GM21619 (cell line): ENCODE measurements around the gene FGL2.
"Not testable (repeated sequence)": the region's sequence is repeated elsewhere in the genome, so short reads cannot be mapped to it uniquely, and the experiment has no call there.

Experiments used
- ATAC-seq: cut with Tn5 transposase; IDR thresholded peaks from one replicate; pipeline ENCODE4 v1.9.1; 2021; ENCODE audit not compliant: unreplicated experiment

Gene FGL2

DNA sequence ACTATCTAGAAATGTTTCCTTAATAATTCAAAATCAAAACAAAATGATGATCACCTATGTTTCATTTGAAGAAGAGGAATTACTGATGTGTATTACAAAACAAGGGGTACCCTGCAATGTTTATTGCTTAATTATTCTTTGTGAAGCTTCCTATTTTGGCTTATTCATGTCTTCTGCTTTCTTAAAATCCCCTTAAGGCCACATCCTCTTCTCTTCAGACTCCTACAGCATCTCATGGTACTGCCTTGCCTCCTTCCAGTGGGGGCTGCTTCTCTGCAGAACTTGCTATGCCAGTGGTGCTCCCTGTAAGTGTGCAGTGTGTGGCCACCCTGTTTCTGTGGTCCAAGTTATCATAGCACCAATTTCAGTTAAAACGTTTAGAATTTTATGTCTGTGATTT lies 42.2 kb downstream of the FGL2 start:
- peak; percentile 58 for ATAC-seq

DNA sequence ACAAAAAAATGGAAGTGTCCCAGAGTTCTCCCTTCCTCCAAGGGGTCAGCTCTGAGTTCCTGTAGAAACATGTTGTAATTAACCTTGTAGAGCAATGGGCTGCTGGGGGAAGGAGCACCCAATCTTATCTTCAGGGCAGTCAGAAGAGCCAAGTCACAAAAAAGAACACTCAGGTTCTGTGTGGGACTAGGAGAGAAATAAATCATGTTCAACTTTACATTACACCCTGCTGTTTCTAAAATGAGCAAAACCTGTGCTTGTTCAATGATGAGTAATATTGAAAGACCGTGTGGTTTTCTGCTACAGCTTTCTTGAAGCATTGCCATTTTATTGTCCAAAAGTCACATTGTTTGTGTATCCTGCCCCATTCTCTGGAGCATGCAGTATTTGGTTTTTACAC lies 42.6 kb downstream of the FGL2 start:
- peak; percentile 80 for ATAC-seq

DNA sequence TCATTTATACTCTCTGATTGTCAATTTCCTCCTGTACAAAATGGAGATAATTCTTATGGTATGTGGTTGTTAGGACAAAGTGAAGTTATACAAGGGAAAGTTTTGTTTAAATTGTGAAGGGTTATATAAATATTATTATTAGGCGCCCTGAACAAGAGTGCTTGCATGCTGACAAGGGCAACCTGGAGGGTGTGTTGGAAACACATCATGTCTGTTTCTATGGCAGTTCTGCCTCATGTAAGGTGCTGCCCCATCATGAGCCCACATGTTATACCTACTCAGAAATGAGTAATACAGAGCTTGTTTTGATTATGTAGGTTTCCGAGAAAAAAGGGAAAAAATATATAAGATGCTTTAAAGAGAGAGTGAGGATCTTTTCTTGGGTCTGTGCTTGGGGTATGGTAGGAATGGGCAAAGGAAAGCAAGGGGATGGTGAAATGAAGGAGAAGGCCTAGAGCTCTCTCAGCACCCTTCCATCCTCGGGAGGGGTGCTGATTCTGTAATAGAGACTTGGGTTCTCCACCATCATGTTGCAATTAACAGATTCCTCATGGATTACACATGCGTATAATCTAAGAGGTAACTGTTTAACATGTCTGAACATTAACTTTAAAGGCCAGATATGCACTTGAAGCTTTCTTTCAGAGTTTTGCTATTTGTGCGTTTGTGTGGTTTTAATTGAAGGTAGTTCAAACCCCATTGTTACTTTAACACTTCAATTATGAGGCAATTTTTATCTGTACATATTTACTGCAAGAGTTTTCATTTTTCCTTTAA lies 43.8 kb downstream of the FGL2 start:
- not testable (repeated sequence) for ATAC-seq

DNA sequence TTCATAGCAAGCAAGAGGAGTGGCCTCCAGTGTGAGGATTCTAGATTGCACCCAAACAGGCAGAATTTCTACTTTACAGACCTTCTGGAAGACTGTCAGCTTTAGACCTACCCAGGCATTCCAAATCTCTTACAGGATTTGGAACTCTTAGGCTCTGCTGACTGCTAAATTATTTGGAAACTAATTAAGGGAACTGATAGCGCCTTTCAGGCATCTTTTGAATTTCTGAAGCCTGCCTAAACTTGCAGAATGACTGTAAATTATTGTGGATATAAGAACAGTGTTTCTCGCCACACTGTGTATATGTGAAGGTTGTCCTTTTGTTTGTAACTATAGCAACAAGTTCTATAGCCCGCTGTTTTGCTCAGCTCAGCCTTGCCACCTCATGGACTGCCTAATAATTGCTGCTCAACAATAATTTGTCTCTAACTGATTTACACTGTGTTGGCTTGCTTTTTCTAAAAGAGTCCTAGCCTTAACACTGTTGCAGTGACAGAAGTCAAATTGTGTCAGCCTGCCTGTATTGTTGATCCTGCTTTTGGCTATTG lies 44.6 kb downstream of the FGL2 start:
- not testable (repeated sequence) for ATAC-seq

DNA sequence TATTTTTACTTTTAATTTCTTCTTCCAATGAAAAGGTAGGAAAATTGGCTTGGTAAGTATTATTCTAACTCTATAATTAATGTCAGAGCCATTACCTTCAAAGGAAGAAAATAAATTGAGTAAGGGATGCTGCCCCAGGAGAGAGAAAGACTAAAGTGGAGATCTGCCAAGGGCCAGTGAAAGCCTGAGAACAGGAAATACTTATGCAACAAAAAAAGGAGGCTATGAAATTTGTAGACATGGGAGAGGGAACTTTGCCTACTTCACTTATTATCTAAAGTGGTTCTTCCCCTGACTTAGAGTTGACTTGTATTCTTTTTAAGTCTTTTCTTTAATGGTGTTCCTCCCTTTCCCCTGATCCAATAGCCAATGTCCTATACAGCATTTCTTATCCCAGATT lies 47.4 kb downstream of the FGL2 start:
- ATAC-seq: not testable (repeated sequence)
